Keratinocyte (primary cell): ENCODE data around the gene ACTA2. TPM values are rescaled to one million over a fixed set of nuclear protein-coding genes. Genes with fewer than 3 reads are reported as not detected.

Experiments
- DNase-seq: peaks from one replicate; pipeline ENCODE4 v3.0.0-alpha.2; 2011; ENCODE audit warnings: low read depth, missing footprints, low spot score
- FAIRE-seq: peaks from 2 replicates; lab custom pipeline; 2011; peaks lifted over from hg19 to GRCh38; lab: Jason Lieb, UNC
- H2AFZ ChIP-seq: 2 replicates; pipeline ENCODE4 v1.6.0; 2012; ENCODE audit warnings: low read length, control low read depth, inconsistent platforms; ENCODE audit not compliant: control insufficient read depth
- H3K27ac ChIP-seq: 2 replicates; pipeline ENCODE4 v1.5.1; 2011; ENCODE audit warnings: low read length; ENCODE audit not compliant: control insufficient read depth, insufficient read depth
- H3K27me3 ChIP-seq: 3 replicates; pipeline ENCODE4 v1.6.0; 2011; ENCODE audit warnings: low read length; ENCODE audit not compliant: control insufficient read depth, insufficient read depth; ENCODE audit errors: extremely low read depth
- H3K36me3 ChIP-seq, 2 experiments: 2 replicates in 1 of 2; 3 replicates in 1 of 2; pipeline ENCODE4 v1.5.1; 2011; ENCODE audit warnings: low read length in 2 of 2, mild to moderate bottlenecking in 1 of 2; ENCODE audit not compliant: control insufficient read depth in 2 of 2, insufficient read depth in 2 of 2; ENCODE audit errors: extremely low read depth in 1 of 2
- H3K4me1 ChIP-seq: 3 replicates; pipeline ENCODE4 v1.5.1; 2011; ENCODE audit warnings: low read length; ENCODE audit not compliant: control insufficient read depth, insufficient read depth; ENCODE audit errors: extremely low read depth
- H3K4me2 ChIP-seq: 3 replicates; pipeline ENCODE4 v1.6.0; 2011; ENCODE audit warnings: low read depth, low read length; ENCODE audit not compliant: control insufficient read depth, insufficient read depth; ENCODE audit errors: extremely low read depth
- H3K4me3 ChIP-seq, 3 experiments: fragments of 200-600 bp in 1 of 3; sonication (generic) in 1 of 3; 2 replicates in 2 of 3; 3 replicates in 1 of 3; pipeline ENCODE4 v1.5.1; 2011 to 2016; ENCODE audit warnings: low read length in 3 of 3, mild to moderate bottlenecking in 3 of 3, control low read depth in 2 of 3, inconsistent platforms in 1 of 3, low read depth in 1 of 3, mixed read lengths in 1 of 3, mixed run types in 1 of 3, moderate library complexity in 1 of 3; ENCODE audit not compliant: control insufficient read depth in 2 of 3, insufficient read depth in 2 of 3; ENCODE audit errors: extremely low read depth in 1 of 3
- H3K79me2 ChIP-seq: 2 replicates; pipeline ENCODE4 v1.6.0; 2012; ENCODE audit warnings: low read length; ENCODE audit not compliant: control insufficient read depth, insufficient read depth
- H3K9ac ChIP-seq: 3 replicates; pipeline ENCODE4 v1.6.0; 2011; ENCODE audit warnings: low read length; ENCODE audit not compliant: control insufficient read depth, insufficient read depth; ENCODE audit errors: extremely low read depth
- H3K9me1 ChIP-seq: 3 replicates; pipeline ENCODE4 v1.6.0; 2011; ENCODE audit warnings: low read length; ENCODE audit not compliant: control insufficient read depth, insufficient read depth; ENCODE audit errors: extremely low read depth
- H3K9me3 ChIP-seq: 2 replicates; pipeline ENCODE4 v1.5.1; 2012; ENCODE audit warnings: low read depth, low read length; ENCODE audit not compliant: control insufficient read depth
- H4K20me1 ChIP-seq: 3 replicates; pipeline ENCODE4 v1.6.0; 2011; ENCODE audit warnings: low read length; ENCODE audit not compliant: control insufficient read depth, insufficient read depth; ENCODE audit errors: extremely low read depth
- EZH2 ChIP-seq: IDR thresholded peaks from one replicate; pipeline ENCODE4 v1.6.1; 2012; ENCODE audit warnings: inconsistent platforms, mild to moderate bottlenecking, low read length, moderate library complexity
- dilution Hi-C: fragments of 300-500 bp; cut with MboI; formaldehyde crosslinking; loops from one replicate; pipeline ENCODE4 v1.7.0; 2020; ENCODE audit warnings: low sequenced_read_pairs; ENCODE audit not compliant: extremely low pct_ligation_motif_present
- polyA plus RNA-seq, 5 experiments: library from polyadenylated mRNA; depleted of rRNA in 3 of 5; stranded (reverse) in 3 of 5; stranded (forward) in 1 of 5; unstranded in 1 of 5; fragments of >200 nt; gene quantifications; 1 replicate in 1 of 5; 2 replicates in 3 of 5; 3 replicates in 1 of 5; pipeline versions ENCODE4 v1.2.1 to v1.2.3, GENCODE V29; 2011 to 2012; ENCODE audit warnings: missing spikeins in 2 of 5, low read depth in 1 of 5, low replicate concordance in 1 of 5
- TF ChIP-seq, protein P1 (sequence below), 3 experiments: IDR thresholded peaks in 1 of 3; conservative IDR thresholded peaks in 1 of 3; optimal IDR thresholded peaks in 1 of 3; 2 replicates in 2 of 3; 3 replicates in 1 of 3; pipeline versions ENCODE3 to v1.5.1; 2011; ENCODE audit warnings: low read length in 3 of 3, mild to moderate bottlenecking in 3 of 3, moderate library complexity in 2 of 3, control low read depth in 1 of 3, inconsistent platforms in 1 of 3; ENCODE audit not compliant: insufficient read depth in 2 of 3; ENCODE audit errors: extremely low read depth in 1 of 3

Gene ACTA2
- polyA plus RNA-seq, 1 donor (not counting 4 experiments of a cell fraction or from before 2014, with no cell fraction given), result 3.7 TPM

GRCh38 chr10:88913127-88913526 lies 39.4 kb downstream of the ACTA2 start:
- Histone ChIP-seq H3K4me3 (no peak overlapping the region), H4K20me1 (no peaks in the 10 kb centered on the region), H3K9me3 (no peaks in the 10 kb centered on the region), H3K4me2 (no peak overlapping the region), H3K79me2 (no peaks in the 10 kb centered on the region), H3K27ac (no peak overlapping the region), H3K9me1 (no peaks in the 10 kb centered on the region), H3K36me3 (no peaks in the 10 kb centered on the region), H3K4me1 (no peaks in the 10 kb centered on the region), H2AFZ (no peak overlapping the region), H3K27me3 (no peaks in the 10 kb centered on the region), H3K9ac (no peak overlapping the region)
- dilution Hi-C loops, result no loop called here
- FAIRE-seq, result no peak
- no peak for TF ChIP-seq EZH2
- TF ChIP-seq, protein P1, sequence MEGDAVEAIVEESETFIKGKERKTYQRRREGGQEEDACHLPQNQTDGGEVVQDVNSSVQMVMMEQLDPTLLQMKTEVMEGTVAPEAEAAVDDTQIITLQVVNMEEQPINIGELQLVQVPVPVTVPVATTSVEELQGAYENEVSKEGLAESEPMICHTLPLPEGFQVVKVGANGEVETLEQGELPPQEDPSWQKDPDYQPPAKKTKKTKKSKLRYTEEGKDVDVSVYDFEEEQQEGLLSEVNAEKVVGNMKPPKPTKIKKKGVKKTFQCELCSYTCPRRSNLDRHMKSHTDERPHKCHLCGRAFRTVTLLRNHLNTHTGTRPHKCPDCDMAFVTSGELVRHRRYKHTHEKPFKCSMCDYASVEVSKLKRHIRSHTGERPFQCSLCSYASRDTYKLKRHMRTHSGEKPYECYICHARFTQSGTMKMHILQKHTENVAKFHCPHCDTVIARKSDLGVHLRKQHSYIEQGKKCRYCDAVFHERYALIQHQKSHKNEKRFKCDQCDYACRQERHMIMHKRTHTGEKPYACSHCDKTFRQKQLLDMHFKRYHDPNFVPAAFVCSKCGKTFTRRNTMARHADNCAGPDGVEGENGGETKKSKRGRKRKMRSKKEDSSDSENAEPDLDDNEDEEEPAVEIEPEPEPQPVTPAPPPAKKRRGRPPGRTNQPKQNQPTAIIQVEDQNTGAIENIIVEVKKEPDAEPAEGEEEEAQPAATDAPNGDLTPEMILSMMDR (optimal IDR thresholded peaks at IDR 0.05 in 1 of 3, IDR thresholded peaks at IDR 0.05 in 1 of 3, conservative IDR thresholded peaks at IDR 0.05 in 1 of 3; ENCODE audit: extremely low read depth in 1 of 3, insufficient read depth in 2 of 3, low read length in 3 of 3), result no peak
- no peak for DNase-seq

DNA sequence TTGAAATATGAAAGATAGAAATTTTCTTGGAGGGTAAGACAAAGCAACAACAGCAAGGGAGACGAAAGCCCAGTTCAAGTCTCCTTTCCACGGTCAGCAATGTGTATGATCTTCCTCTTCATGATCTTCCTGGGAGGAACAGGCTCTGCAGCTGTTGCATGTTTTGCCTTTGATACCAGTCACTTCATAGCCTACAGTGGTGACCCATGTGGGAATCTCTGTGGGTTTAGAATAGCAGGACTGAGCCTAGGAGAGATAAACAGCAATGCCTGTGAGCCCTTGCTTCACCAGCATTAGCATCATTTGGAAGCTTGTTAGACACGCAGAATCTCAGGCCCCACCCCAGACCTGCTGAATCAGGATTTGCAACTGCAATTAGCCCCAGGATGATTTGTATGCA lies 40.7 kb downstream of the ACTA2 start:
- FAIRE-seq, result no peak
- no peaks in the 10 kb centered on the region for H3K9me3 ChIP-seq

More for the DNA sequence above, 40.7 kb downstream of the ACTA2 start:
- Histone ChIP-seq H4K20me1 (no peaks in the 10 kb centered on the region), H3K27ac (no peak overlapping the region), H3K4me3 (no peak overlapping the region), H3K79me2 (no peaks in the 10 kb centered on the region), H2AFZ (no peak overlapping the region), H3K27me3 (no peaks in the 10 kb centered on the region), H3K36me3 (no peaks in the 10 kb centered on the region), H3K4me1 (no peaks in the 10 kb centered on the region), H3K9me1 (no peaks in the 10 kb centered on the region), H3K4me2 (no peak overlapping the region), H3K9ac (no peak overlapping the region)
- no peak for DNase-seq
- dilution Hi-C loops, result no loop called here
- TF ChIP-seq EZH2, result no peak
- TF ChIP-seq, protein P1 (optimal IDR thresholded peaks at IDR 0.05 in 1 of 3, IDR thresholded peaks at IDR 0.05 in 1 of 3, conservative IDR thresholded peaks at IDR 0.05 in 1 of 3; ENCODE audit: extremely low read depth in 1 of 3, insufficient read depth in 2 of 3, low read length in 3 of 3), result no peak
